Measurements from ENCODE around the gene RASSF5.

RASSF5 gene

GRCh38 chr1:206497774-206498173 is 9.6 kb upstream of the RASSF5 start:
- DNase-seq (ENCODE audit: low spot score) = no peak

DNA sequence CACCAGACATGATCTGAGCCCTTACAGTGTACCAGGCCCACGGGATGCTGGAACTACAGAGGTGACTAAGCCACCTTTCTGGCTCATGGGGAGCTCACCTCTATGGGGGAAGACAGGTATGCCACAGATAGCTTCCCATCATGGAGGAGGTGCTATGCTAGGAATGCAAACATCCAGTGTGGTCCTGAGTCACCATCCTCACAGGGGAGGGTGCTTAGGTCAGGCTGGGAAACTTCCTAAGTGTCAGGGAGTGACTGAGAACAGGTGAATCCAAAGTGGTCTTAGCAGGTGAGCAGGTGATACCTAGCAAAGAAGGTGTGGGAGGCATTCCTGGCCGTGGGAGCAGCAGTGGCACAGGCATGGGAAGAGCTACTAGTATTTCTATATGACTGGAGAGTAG is 8.6 kb upstream of the RASSF5 start:
- no peak for DNase-seq (ENCODE audit: low spot score)

GRCh38 chr1:206500046-206500445 is 7.3 kb upstream of the RASSF5 start:
- no peak for DNase-seq (ENCODE audit: low spot score)

DNA sequence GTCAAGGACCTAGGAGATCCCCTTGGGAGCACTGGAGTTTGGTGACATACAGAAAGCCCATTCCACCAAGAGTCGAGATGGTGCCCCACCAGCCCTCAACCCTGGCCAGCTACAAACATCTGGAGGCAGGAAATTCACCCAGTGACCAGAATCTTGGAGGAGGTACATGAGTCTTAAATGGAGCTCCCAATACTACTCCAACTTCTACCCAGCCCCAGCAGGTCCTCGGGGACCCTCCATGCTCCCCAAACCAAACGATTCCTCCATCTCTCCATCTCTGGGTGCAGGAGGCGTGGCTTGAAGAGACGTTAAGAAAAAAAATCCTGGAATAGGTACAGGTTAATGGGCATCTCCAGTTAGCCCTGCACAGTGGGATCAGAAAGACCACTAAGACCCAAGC is 5.5 kb upstream of the RASSF5 start:
- no peak for DNase-seq (ENCODE audit: low spot score)

- no peak for DNase-seq (ENCODE audit: low spot score)
Measured at GRCh38 chr1:206502403-206502802, 4.9 kb upstream of the RASSF5 start.

DNA sequence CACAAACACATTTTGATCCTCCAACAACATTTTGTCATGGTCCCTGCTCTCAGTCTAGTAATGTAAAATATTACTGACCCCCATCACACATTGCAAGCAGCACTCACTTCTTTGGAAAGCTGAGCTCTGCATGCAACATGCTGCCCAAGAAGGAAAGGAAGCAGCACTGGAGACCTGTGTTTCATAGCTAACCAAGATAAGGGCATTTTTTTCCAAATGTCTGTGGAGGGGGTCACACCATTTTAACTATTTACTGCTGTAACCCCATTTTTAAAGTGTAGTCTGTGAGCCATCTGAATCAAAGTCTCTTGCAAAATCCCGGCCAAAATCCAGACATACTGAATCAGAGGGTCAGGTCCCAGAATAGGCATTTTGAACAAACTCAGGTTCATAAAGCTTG is 4.5 kb upstream of the RASSF5 start:
- no peak for DNase-seq (ENCODE audit: low spot score)

DNA sequence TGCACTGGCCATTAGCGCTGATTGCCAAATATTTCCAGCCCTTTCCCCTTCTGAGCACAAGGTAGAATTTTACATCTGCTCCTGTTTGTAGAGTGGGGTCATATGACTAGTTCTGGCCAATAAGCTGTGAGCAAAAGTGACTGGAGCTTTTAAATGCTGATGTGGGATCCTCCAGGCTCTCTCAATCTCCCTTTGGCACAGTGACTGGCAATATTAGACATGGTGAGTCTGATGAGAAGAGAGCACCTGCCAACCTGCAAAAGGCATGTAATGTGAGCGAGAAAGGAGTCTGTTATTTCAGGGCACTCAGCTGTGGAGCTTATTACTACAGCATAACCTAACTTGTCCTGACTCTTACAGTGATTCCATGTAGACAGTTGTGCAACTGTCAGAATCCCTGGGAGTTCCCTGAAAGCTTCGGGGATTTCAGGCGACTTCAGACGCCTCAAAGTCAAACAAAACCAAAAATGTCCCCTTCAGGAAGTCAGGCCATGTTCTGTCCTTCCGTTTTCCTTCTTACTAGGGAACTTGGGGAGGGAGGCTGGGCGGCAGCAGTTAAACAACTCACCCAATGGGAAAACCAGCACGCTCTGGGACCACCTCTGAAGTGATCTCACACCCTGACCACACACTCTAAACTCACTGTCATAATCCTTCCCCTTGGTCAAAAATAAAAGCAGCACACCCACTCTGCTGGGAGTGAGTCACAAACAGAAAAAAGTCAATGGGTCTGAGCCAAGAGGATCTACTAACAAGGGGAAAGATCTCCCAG is 3.6 kb upstream of the RASSF5 start:
- DNase-seq (ENCODE audit: low spot score) = peak; percentile 89

GRCh38 chr1:206504363-206504713 is 3.0 kb upstream of the RASSF5 start:
- DNase-seq (ENCODE audit: low spot score) = no peak

DNA sequence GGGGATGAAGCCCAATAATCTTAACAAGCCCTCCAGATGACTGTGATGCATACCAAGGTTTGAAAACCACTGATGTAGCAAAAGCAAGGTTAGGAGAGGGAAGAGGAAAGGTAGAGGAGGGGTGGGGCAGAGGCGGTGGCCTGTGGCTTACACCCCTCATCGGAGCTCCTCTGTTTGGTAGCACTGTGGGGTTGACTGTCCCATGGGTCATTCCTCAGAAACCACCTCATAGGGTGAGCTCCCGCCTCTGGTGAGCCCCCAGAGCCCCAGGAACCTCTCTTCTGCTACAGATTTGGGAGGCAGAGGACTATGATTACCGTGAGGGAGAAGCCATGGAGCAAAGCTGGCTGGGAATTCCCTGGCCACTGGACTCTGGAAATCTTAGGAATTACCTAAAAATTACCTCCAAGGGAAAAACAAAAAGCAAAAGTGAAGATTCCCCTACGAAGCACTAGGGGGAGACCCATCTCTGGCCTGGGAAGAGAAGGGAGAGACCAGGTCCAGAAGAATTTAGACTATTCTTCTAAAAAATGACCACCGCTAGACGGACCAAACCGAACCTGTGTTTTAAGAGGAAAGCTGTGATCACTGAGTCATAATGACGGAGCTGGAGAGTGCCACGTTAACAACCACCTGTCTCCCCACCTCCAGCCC is 1.5 kb upstream of the RASSF5 start:
- peak; percentile 73 for DNase-seq (ENCODE audit: low spot score)

GRCh38 chr1:206506405-206507283 is 687 bp upstream of the RASSF5 start:
- peak; percentile 19 for DNase-seq (ENCODE audit: low spot score)

DNA sequence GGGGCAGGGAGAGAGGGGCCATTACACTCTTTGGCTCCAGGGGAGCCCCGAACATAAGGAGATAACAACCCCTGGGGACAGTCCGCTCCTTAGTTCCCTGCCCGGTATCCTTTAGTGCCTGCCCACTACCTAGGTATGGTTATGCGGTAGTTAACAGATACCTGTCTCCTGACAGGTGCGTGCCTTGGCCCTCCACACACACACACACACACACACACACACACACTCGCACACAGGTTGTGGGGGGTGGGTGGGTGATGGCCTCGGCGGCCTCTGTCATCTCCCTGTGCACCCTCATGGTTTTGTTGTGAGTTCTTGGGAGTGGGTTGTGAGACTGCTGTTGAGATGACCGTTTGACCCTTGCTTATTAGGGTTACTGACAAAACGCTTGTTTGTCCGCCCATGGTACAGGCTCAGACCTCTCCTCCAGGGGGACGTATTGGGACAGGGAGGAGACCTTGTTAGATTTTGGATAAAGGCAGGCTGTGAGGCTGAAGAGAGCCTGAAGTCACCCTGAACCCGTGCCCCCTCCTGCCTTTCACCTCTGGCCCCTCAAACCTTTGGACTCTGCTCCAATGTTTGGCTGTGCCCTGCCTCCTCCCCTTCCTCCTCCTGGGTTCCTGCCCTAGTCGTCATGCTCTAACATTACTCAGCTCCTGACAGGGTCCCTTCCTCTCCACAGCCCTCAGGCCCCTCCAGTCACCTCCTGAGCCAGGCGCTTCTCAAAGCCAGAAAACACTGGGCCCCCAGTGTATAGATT is 979 bp downstream of the RASSF5 start:
- DNase-seq (ENCODE audit: low spot score) = no peak

- DNase-seq (ENCODE audit: low spot score) = peak; percentile 76
Measured at GRCh38 chr1:206508956-206509355, 1.6 kb downstream of the RASSF5 start.

DNA sequence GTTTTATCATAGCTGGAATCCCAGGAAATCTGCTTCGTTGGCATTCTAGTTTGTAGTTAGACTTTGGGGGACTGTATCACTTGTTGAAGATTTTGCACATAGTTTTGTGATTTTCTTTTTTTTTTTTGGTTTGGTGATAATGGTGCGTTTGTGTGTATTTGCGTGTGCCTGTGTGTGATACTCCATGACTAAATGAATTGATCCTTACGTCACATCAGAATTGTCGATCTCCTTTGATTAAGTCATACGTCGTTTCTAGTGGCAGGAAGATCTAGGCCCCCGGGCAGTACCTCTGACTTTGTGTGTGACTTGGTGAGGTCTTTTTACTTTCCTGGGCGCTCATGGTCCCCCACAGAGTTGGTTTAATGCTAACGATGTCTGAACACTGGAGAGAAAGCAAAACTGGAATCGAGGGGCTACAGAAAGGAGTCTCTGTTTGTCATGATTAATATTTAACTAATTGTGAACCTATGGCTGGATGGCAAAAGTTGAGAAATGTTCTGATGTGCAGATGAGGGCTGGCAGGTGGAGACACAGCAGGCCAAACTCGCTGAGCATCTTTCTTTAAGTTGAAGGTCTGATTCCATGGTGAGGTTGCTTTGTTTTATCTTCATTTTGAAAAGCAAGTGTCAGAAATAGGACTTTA is 2.4 kb downstream of the RASSF5 start:
- DNase-seq (ENCODE audit: low spot score) = no peak

DNA sequence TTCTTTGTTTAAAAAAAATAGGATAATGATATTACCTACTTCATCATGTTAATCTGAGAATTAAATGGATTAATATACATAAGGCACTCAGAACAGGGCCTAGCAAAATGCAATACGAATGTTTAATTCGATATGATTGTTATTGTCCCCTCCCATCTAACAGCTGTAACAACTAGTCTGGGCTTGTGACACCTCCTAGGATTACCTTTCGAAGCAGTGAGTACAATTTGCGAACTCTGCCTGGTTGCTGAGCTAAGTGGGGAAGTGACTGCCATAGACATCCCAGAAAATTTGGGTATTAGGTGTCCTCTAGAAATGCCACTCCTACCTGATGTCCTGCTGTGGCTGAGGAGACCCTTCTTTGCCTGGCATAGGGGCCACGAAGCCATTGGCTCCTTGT is 3.0 kb downstream of the RASSF5 start:
- no peak for DNase-seq (ENCODE audit: low spot score)

DNA sequence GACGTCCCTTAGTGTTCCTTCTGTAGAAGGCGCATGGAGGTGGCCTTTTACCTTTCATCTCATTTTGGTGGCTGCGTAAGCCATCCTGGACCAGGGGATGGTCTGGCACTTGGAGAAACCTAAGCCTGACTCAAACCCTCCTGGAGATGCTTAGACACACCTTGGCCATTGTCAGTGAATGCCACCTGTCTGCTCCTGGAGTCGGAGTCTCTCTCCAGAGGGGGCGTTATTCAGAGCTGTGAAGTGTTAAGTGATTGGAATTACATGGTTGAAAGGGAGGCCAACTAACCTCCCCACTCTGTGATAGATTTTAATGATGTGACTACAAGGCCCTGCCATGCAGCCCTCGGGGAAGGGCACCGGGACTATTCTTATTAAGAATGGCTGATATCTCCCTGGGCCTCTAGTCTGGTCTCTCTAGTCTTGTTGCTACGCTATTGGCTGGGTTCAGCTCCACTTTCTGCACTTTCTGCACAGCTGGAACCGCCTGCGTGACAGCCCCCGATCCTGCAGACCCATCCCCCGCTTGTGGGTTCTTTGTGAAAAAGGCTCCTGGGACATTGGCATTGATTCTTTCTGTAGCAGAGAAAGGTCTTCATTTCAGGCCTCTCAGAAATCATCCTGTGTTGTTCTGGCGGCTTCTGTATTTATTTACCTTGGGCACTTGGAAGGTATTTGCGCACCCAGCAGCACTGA is 4.2 kb downstream of the RASSF5 start:
- no peak for DNase-seq (ENCODE audit: low spot score)

GRCh38 chr1:206512058-206512850 is 4.9 kb downstream of the RASSF5 start:
- DNase-seq (ENCODE audit: low spot score) = no peak

DNA sequence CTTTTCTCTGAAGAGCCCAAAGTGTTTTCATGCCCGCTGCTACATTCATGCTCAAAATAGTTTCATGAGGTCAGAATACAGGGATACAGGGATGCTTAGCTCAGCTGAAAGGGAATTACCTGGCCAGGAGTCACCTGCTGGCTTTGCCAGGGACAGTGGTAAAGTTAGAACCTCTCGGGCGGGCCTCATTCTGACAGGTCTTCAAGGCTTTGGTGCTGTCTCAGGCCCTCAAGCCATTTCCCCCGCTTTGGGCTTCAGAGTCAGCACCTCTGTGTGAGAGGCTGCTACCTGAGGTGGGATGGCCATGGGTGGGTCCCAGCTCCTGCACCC is 5.5 kb downstream of the RASSF5 start:
- DNase-seq (ENCODE audit: low spot score) = no peak

- DNase-seq (ENCODE audit: low spot score) = peak; percentile 90
Measured at GRCh38 chr1:206513312-206514111, 6.2 kb downstream of the RASSF5 start.

DNA sequence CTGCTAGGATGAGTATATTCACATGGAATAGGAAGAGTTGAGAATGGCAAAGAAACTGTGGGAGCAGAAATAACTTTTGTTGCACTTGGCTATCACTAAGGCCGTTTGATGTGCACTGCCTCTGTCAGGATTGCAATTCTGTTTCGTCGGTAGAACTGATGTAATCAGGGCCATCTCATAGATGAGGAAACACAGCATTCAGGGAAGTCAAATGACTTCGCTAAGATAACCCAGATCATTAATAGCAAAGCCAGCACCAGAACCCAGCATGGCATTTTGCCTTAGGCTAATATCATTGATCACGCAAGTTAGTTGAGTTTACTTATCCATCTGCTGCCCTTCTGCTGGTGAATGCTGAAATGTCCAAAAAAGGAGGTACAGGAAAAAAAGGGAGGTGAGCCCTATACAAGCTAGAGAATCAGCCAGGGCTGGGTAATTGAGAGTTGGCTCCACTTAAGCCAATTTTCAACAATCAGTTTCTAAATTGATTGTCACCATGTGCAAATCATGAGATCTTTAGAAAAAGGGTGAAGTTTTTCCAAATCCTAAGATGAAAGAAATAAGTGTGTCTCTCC is 7.6 kb downstream of the RASSF5 start:
- DNase-seq (ENCODE audit: low spot score) = no peak

Data from AG08396 (cell line).